H1 (cell line): ENCODE measurements around the gene AHR.

ENCODE experiments used
- CEBPB ChIP-seq: IDR thresholded peaks from 2 replicates; pipeline ENCODE4 v1.6.1; 2012; ENCODE audit warnings: low read depth, low read length
- EP300 ChIP-seq, 2 experiments: IDR thresholded peaks; 1 replicate in 1 of 2; 2 replicates in 1 of 2; pipeline ENCODE4 v1.6.1; 2011 to 2012; ENCODE audit warnings: low read depth in 2 of 2, low read length in 2 of 2, mild to moderate bottlenecking in 2 of 2, borderline replicate concordance in 1 of 2, inconsistent platforms in 1 of 2, moderate library complexity in 1 of 2
- HDAC2 ChIP-seq, 2 experiments: fragments of 300-600 bp in 1 of 2; sonication (generic) in 1 of 2; IDR thresholded peaks; 2 replicates each; pipeline ENCODE4 v1.6.1; 2011 to 2012; ENCODE audit warnings: low read depth in 2 of 2, low read length in 2 of 2, mild to moderate bottlenecking in 2 of 2, moderate library complexity in 2 of 2, borderline replicate concordance in 1 of 2, inconsistent platforms in 1 of 2
- TF ChIP-seq, protein P1 (sequence below), 3 experiments: IDR thresholded peaks; 1 replicate in 2 of 3; 2 replicates in 1 of 3; pipeline versions ENCODE4 v1.5.1 to v1.6.1; 2011; ENCODE audit warnings: low read length in 3 of 3, mild to moderate bottlenecking in 3 of 3, inconsistent platforms in 2 of 3, low read depth in 1 of 3, moderate library complexity in 1 of 3; ENCODE audit not compliant: insufficient read depth in 1 of 3; ENCODE audit errors: control extremely low read depth in 1 of 3

DNA sequence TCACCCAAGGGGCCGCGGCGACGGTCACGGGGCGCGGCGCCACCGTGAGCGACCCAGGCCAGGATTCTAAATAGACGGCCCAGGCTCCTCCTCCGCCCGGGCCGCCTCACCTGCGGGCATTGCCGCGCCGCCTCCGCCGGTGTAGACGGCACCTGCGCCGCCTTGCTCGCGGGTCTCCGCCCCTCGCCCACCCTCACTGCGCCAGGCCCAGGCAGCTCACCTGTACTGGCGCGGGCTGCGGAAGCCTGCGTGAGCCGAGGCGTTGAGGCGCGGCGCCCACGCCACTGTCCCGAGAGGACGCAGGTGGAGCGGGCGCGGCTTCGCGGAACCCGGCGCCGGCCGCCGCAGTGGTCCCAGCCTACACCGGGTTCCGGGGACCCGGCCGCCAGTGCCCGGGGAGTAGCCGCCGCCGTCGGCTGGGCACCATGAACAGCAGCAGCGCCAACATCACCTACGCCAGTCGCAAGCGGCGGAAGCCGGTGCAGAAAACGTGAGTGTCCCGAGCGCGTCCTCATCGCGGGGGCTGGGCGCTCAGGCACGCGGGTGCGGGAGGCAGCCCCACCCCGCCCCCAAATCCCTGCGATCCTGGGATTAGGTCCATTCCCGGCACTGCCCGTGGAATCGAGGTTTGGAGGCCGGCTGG lies 509 bp downstream of the AHR start:
- no peak for TF ChIP-seq CEBPB
- TF ChIP-seq, protein P1, sequence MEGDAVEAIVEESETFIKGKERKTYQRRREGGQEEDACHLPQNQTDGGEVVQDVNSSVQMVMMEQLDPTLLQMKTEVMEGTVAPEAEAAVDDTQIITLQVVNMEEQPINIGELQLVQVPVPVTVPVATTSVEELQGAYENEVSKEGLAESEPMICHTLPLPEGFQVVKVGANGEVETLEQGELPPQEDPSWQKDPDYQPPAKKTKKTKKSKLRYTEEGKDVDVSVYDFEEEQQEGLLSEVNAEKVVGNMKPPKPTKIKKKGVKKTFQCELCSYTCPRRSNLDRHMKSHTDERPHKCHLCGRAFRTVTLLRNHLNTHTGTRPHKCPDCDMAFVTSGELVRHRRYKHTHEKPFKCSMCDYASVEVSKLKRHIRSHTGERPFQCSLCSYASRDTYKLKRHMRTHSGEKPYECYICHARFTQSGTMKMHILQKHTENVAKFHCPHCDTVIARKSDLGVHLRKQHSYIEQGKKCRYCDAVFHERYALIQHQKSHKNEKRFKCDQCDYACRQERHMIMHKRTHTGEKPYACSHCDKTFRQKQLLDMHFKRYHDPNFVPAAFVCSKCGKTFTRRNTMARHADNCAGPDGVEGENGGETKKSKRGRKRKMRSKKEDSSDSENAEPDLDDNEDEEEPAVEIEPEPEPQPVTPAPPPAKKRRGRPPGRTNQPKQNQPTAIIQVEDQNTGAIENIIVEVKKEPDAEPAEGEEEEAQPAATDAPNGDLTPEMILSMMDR (IDR thresholded peaks at IDR 0.05; ENCODE audit: control extremely low read depth in 1 of 3, insufficient read depth in 1 of 3, low read depth in 1 of 3, low read length in 3 of 3) = no peak
- TF ChIP-seq EP300 (IDR thresholded peaks at IDR 0.05; ENCODE audit: borderline replicate concordance in 1 of 2, low read depth in 2 of 2, low read length in 2 of 2) = no peak
- TF ChIP-seq HDAC2 (IDR thresholded peaks at IDR 0.05; ENCODE audit: borderline replicate concordance in 1 of 2, low read depth in 2 of 2, low read length in 2 of 2) = no peak
